ENCODE data around the gene MESD.
"Not testable (repeated sequence)": the region's sequence is repeated elsewhere in the genome, so short reads cannot be mapped to it uniquely, and the experiment has no call there.

Gene MESD

GRCh38 chr15:80965454-80965853, 24.2 kb downstream of the MESD start:
- not testable (repeated sequence) for DNase-seq (ENCODE audit: low spot score)

GRCh38 chr15:80958818-80959495, 30.7 kb downstream of the MESD start:
- no peak for DNase-seq (ENCODE audit: low spot score)

GRCh38 chr15:80957976-80958375, 31.6 kb downstream of the MESD start:
- no peak for DNase-seq (ENCODE audit: low spot score)

GRCh38 chr15:80957556-80957955, 32.1 kb downstream of the MESD start:
- no peak for DNase-seq (ENCODE audit: low spot score)

GRCh38 chr15:80955571-80956452, 33.8 kb downstream of the MESD start:
- DNase-seq (ENCODE audit: low spot score) = not testable (repeated sequence)

- peak; percentile 46 for DNase-seq (ENCODE audit: low spot score)
Observed at GRCh38 chr15:80953953-80954778, 35.5 kb downstream of the MESD start.

- DNase-seq (ENCODE audit: low spot score) = no peak
Observed at GRCh38 chr15:80953001-80953952, 36.3 kb downstream of the MESD start.

GRCh38 chr15:80951941-80952340, 37.7 kb downstream of the MESD start:
- DNase-seq (ENCODE audit: low spot score) = no peak

GRCh38 chr15:80950291-80951078, 39.1 kb downstream of the MESD start:
- no peak for DNase-seq (ENCODE audit: low spot score)

GRCh38 chr15:80949756-80950155, 39.9 kb downstream of the MESD start:
- DNase-seq (ENCODE audit: low spot score) = no peak

GRCh38 chr15:80948651-80949292, 40.8 kb downstream of the MESD start:
- no peak for DNase-seq (ENCODE audit: low spot score)

GRCh38 chr15:80946576-80946975, 43.0 kb downstream of the MESD start:
- DNase-seq (ENCODE audit: low spot score) = no peak

GRCh38 chr15:80945605-80946004, 44.0 kb downstream of the MESD start:
- no peak for DNase-seq (ENCODE audit: low spot score)

GRCh38 chr15:80944818-80945217, 44.8 kb downstream of the MESD start:
- DNase-seq (ENCODE audit: low spot score) = no peak

- no peak for DNase-seq (ENCODE audit: low spot score)
Observed at GRCh38 chr15:80942746-80943565, 46.7 kb downstream of the MESD start.

- DNase-seq (ENCODE audit: low spot score) = no peak
Observed at GRCh38 chr15:80942266-80942665, 47.4 kb downstream of the MESD start.

GRCh38 chr15:80940851-80941250, 48.8 kb downstream of the MESD start:
- DNase-seq (ENCODE audit: low spot score) = no peak

- no peak for DNase-seq (ENCODE audit: low spot score)
Observed at GRCh38 chr15:80940331-80940730, 49.3 kb downstream of the MESD start.

GRCh38 chr15:80939216-80939615, 50.4 kb downstream of the MESD start:
- no peak for DNase-seq (ENCODE audit: low spot score)
